PC-9 (cell line): ENCODE results near the gene CTBP2.

Experiments
- EZH2 ChIP-seq: fragments of 200-600 bp; sonication (generic); IDR thresholded peaks from 2 replicates; pipeline ENCODE4 v1.8.0; 2017; ENCODE audit warnings: antibody characterized with exemption, low read depth
- TF ChIP-seq, protein P1 (sequence below): fragments of 200-600 bp; sonication (generic); conservative IDR thresholded peaks from 2 replicates; pipeline ENCODE4 v1.6.1; 2017; ENCODE audit warnings: mixed run types, antibody characterized with exemption, mild to moderate bottlenecking, moderate library complexity

DNA sequence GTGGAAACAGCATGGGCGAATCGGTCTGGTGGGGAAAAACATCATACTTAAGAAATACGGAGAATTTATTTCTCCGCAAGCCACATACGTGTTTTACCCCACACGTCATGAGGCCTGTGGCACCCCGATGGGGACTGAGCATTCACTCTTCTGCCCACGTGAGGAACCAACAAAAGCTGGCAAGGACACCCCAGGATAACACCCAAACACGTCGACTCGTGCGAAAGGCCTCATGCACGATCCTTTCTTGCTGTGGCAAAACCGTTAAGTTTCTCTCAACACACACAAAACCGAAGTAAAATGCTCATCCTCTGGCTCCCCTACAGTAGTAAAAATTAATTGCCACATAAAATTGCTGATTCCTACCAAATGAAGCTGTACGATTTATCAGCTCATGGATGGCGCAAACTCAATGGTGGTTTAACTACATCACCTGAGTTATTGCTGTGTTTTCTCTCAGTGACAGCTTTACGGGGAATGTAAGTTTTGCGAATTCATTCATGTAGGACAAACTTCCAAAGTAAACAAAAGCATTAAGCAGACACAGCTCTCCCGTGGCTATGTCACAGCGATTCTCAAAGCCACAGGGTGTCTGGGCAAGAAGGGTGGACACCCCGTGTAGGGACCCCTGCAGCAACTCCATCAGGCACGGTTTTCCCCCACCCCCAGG is 97.0 kb downstream of the CTBP2 start:
- TF ChIP-seq, protein P1, sequence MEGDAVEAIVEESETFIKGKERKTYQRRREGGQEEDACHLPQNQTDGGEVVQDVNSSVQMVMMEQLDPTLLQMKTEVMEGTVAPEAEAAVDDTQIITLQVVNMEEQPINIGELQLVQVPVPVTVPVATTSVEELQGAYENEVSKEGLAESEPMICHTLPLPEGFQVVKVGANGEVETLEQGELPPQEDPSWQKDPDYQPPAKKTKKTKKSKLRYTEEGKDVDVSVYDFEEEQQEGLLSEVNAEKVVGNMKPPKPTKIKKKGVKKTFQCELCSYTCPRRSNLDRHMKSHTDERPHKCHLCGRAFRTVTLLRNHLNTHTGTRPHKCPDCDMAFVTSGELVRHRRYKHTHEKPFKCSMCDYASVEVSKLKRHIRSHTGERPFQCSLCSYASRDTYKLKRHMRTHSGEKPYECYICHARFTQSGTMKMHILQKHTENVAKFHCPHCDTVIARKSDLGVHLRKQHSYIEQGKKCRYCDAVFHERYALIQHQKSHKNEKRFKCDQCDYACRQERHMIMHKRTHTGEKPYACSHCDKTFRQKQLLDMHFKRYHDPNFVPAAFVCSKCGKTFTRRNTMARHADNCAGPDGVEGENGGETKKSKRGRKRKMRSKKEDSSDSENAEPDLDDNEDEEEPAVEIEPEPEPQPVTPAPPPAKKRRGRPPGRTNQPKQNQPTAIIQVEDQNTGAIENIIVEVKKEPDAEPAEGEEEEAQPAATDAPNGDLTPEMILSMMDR, result no peak
- no peak for TF ChIP-seq EZH2
